Tibial nerve (tissue), 4 donors: ENCODE results near the gene FANCC.

Experiments
- CTCF ChIP-seq, 5 experiments: fragments of 200-600 bp in 3 of 5; fragments of 450-650 bp in 2 of 5; sonication (generic) in 3 of 5; IDR thresholded peaks; one replicate each; pipeline ENCODE4 v1.5.1; 2016 to 2019; ENCODE audit warnings: antibody characterized with exemption in 5 of 5, mild to moderate bottlenecking in 3 of 5, moderate library complexity in 2 of 5
- EP300 ChIP-seq, 2 donors: sonication (generic); formaldehyde crosslinking; IDR thresholded peaks; one replicate each; pipeline ENCODE4 v1.6.1; 2017; ENCODE audit warnings: antibody characterized with exemption in 2 of 2, mild to moderate bottlenecking in 1 of 2

GRCh38 chr9:95307538-95307937 is 10.0 kb downstream of the FANCC start:
- TF ChIP-seq CTCF (IDR thresholded peaks at IDR 0.05) (no peak), EP300 (IDR thresholded peaks at IDR 0.05) (no peak)
